HepG2 (cell line): ENCODE data around the gene PRSS22. TPM values are rescaled to one million over a fixed set of nuclear protein-coding genes. Genes with fewer than 3 reads are reported as not detected.
A peak's percentile ranks its signal among the peaks of the same experiment; 100 is the strongest.

Experiments used
- GATAD1 ChIP-seq: IDR thresholded peaks from 2 replicates; pipeline ENCODE4 v1.6.1; 2016; ENCODE audit warnings: missing genetic modification reagents, missing compliant biosample characterization
- HIVEP1 ChIP-seq: sonication (generic); formaldehyde crosslinking; IDR thresholded peaks from 2 replicates; pipeline ENCODE4 v1.4.0; 2020; ENCODE audit warnings: mild to moderate bottlenecking, missing genetic modification reagents
- ISL2 ChIP-seq: sonication (generic); formaldehyde crosslinking; IDR thresholded peaks from 2 replicates; pipeline ENCODE4 v1.5.0; 2020; ENCODE audit warnings: missing genetic modification reagents
- PHF21A ChIP-seq: sonication (generic); formaldehyde crosslinking; IDR thresholded peaks from 2 replicates; pipeline ENCODE4 v1.5.0; 2020; ENCODE audit warnings: mild to moderate bottlenecking, missing genetic modification reagents
- PHF8 ChIP-seq: sonication (generic); formaldehyde crosslinking; IDR thresholded peaks from 2 replicates; pipeline ENCODE4 v1.5.0; 2020; ENCODE audit warnings: missing genetic modification reagents
- RAD21 ChIP-seq: fragments of 450-650 bp; formaldehyde crosslinking; IDR thresholded peaks from 2 replicates; pipeline ENCODE4 v1.5.0; 2020; ENCODE audit warnings: mild to moderate bottlenecking
- SMAD1 ChIP-seq: sonication (generic); formaldehyde crosslinking; IDR thresholded peaks from 2 replicates; pipeline ENCODE4 v1.4.0; 2020; ENCODE audit warnings: missing genetic modification reagents, low read depth, mild to moderate bottlenecking, borderline replicate concordance
- SRSF1 ChIP-seq: fragments of 200-400 bp; formaldehyde crosslinking; optimal IDR thresholded peaks from 2 replicates; pipeline ENCODE3; 2017; ENCODE audit warnings: mild to moderate bottlenecking, low read depth, low read length, moderate library complexity
- ZNF460 ChIP-seq: sonication (generic); formaldehyde crosslinking; IDR thresholded peaks from 2 replicates; pipeline ENCODE4 v1.5.1; 2020; ENCODE audit warnings: missing genetic modification reagents, mild to moderate bottlenecking, borderline replicate concordance
- ZNF546 ChIP-seq: sonication (generic); formaldehyde crosslinking; conservative IDR thresholded peaks from 2 replicates; pipeline ENCODE4 v1.8.1; 2023; ENCODE audit warnings: mild to moderate bottlenecking, missing genetic modification reagents
- ZNF768 ChIP-seq: sonication (generic); formaldehyde crosslinking; IDR thresholded peaks from 2 replicates; pipeline ENCODE4 v1.4.0; 2020; ENCODE audit warnings: missing genetic modification reagents
- ZSCAN21 ChIP-seq: sonication (generic); formaldehyde crosslinking; IDR thresholded peaks from 2 replicates; pipeline ENCODE4 v1.8.0; 2022; ENCODE audit warnings: mild to moderate bottlenecking, missing genetic modification reagents, moderate library complexity, borderline replicate concordance
- polyA plus RNA-seq, 8 experiments: library from polyadenylated mRNA; depleted of rRNA in 3 of 8; stranded (reverse) in 7 of 8; unstranded in 1 of 8; fragments of >200 nt; fragmentation: Illumina TruSeq in 4 of 8; extraction: Trizol in 4 of 8; gene quantifications; 2 replicates each; pipeline versions ENCODE4 v1.2.1 to v1.2.3, GENCODE V29; 2011 to 2016; ENCODE audit warnings: low read depth in 4 of 8, missing spikeins in 1 of 8, mixed read lengths in 1 of 8; ENCODE audit not compliant: insufficient read depth in 1 of 8
- total RNA-seq, 5 experiments: library from RNA; depleted of rRNA; stranded (reverse); fragments of >200 nt; fragmentation: Illumina TruSeq; extraction: Trizol; gene quantifications; 2 replicates each; pipeline ENCODE4 v1.2.3, GENCODE V29; 2016; ENCODE audit warnings: low read depth in 1 of 5
- TF ChIP-seq, protein P1 (sequence below): sonication (generic); formaldehyde crosslinking; IDR thresholded peaks from 2 replicates; pipeline ENCODE4 v1.4.0; 2020; ENCODE audit warnings: missing genetic modification reagents
- TF ChIP-seq, protein P2 (sequence below): sonication (generic); formaldehyde crosslinking; IDR thresholded peaks from 2 replicates; pipeline ENCODE4; 2020; ENCODE audit warnings: missing genetic modification reagents, mild to moderate bottlenecking, borderline replicate concordance
- TF ChIP-seq, protein P3 (sequence below): sonication (generic); formaldehyde crosslinking; IDR thresholded peaks from 2 replicates; pipeline ENCODE4 v1.5.1; 2020; ENCODE audit warnings: mild to moderate bottlenecking, missing genetic modification reagents, moderate library complexity

PRSS22 gene
- total and polyA plus RNA-seq, 2 of the 13 experiments (the other 11 are each of a cell fraction or from before 2014, with no cell fraction given): 0.24 to 0.32 TPM

DNA sequence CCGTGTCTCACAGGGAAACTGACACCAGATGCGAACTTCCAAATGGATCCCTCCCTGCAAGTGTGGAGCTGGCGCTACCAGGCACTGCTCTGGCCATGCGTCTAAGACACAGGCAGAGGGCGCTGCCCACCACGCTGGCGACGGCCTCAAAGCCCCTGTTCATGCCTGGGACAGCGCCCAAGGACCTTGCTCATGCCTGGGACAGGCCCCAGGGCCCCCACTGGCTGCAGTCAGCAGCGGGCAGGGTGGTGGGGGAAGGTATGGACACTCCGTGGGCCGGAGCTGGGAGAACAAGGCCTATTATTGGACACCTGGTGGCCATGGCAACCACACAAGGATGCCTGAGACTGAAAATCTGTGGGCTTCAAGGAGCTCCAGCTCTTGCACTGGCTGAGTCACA lies 19.0 kb downstream of the PRSS22 start (continued):
- TF ChIP-seq HIVEP1 (no peak), ZNF768 (CRISPR knock-in tag) (peak; percentile 62; the same call in 1 of the 2 replicates), ZSCAN21 (CRISPR knock-in tag) (no peak), ZNF460 (CRISPR knock-in tag) (no peak), GATAD1 (CRISPR knock-in tag) (peak; percentile 72), PHF21A (CRISPR knock-in tag) (peak; percentile 48; the same call in 1 of the 2 replicates), SRSF1 (peak; percentile 43), RAD21 (CRISPR knock-in tag) (peak; percentile 91), ISL2 (CRISPR knock-in tag) (no peak), SMAD1 (0 out of 2 replicates have a peak, but pooled peaks have one; percentile 40), ZNF546 (CRISPR knock-in tag) (no peak), PHF8 (no peak)
- TF ChIP-seq, protein P1, sequence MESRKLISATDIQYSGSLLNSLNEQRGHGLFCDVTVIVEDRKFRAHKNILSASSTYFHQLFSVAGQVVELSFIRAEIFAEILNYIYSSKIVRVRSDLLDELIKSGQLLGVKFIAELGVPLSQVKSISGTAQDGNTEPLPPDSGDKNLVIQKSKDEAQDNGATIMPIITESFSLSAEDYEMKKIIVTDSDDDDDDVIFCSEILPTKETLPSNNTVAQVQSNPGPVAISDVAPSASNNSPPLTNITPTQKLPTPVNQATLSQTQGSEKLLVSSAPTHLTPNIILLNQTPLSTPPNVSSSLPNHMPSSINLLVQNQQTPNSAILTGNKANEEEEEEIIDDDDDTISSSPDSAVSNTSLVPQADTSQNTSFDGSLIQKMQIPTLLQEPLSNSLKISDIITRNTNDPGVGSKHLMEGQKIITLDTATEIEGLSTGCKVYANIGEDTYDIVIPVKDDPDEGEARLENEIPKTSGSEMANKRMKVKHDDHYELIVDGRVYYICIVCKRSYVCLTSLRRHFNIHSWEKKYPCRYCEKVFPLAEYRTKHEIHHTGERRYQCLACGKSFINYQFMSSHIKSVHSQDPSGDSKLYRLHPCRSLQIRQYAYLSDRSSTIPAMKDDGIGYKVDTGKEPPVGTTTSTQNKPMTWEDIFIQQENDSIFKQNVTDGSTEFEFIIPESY (CRISPR knock-in tag): peak; percentile 87
- TF ChIP-seq, protein P2, sequence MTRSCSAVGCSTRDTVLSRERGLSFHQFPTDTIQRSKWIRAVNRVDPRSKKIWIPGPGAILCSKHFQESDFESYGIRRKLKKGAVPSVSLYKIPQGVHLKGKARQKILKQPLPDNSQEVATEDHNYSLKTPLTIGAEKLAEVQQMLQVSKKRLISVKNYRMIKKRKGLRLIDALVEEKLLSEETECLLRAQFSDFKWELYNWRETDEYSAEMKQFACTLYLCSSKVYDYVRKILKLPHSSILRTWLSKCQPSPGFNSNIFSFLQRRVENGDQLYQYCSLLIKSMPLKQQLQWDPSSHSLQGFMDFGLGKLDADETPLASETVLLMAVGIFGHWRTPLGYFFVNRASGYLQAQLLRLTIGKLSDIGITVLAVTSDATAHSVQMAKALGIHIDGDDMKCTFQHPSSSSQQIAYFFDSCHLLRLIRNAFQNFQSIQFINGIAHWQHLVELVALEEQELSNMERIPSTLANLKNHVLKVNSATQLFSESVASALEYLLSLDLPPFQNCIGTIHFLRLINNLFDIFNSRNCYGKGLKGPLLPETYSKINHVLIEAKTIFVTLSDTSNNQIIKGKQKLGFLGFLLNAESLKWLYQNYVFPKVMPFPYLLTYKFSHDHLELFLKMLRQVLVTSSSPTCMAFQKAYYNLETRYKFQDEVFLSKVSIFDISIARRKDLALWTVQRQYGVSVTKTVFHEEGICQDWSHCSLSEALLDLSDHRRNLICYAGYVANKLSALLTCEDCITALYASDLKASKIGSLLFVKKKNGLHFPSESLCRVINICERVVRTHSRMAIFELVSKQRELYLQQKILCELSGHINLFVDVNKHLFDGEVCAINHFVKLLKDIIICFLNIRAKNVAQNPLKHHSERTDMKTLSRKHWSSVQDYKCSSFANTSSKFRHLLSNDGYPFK: peak; percentile 19; the same call in 1 of the 2 replicates
- TF ChIP-seq, protein P3, sequence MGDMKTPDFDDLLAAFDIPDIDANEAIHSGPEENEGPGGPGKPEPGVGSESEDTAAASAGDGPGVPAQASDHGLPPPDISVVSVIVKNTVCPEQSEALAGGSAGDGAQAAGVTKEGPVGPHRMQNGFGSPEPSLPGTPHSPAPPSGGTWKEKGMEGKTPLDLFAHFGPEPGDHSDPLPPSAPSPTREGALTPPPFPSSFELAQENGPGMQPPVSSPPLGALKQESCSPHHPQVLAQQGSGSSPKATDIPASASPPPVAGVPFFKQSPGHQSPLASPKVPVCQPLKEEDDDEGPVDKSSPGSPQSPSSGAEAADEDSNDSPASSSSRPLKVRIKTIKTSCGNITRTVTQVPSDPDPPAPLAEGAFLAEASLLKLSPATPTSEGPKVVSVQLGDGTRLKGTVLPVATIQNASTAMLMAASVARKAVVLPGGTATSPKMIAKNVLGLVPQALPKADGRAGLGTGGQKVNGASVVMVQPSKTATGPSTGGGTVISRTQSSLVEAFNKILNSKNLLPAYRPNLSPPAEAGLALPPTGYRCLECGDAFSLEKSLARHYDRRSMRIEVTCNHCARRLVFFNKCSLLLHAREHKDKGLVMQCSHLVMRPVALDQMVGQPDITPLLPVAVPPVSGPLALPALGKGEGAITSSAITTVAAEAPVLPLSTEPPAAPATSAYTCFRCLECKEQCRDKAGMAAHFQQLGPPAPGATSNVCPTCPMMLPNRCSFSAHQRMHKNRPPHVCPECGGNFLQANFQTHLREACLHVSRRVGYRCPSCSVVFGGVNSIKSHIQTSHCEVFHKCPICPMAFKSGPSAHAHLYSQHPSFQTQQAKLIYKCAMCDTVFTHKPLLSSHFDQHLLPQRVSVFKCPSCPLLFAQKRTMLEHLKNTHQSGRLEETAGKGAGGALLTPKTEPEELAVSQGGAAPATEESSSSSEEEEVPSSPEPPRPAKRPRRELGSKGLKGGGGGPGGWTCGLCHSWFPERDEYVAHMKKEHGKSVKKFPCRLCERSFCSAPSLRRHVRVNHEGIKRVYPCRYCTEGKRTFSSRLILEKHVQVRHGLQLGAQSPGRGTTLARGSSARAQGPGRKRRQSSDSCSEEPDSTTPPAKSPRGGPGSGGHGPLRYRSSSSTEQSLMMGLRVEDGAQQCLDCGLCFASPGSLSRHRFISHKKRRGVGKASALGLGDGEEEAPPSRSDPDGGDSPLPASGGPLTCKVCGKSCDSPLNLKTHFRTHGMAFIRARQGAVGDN: peak; percentile 69
